ENCODE data around the gene ABLIM1.

GRCh38 chr10:114547056-114547455, 111.0 kb downstream of the ABLIM1 start:
- TF ChIP-seq POLR2A (IDR thresholded peaks at IDR 0.05) (no peak), CTCF (IDR thresholded peaks at IDR 0.05) (no peak)

All from testis (tissue), 2 donors.